ENCODE measurements around the gene CCDC9B.

DNA sequence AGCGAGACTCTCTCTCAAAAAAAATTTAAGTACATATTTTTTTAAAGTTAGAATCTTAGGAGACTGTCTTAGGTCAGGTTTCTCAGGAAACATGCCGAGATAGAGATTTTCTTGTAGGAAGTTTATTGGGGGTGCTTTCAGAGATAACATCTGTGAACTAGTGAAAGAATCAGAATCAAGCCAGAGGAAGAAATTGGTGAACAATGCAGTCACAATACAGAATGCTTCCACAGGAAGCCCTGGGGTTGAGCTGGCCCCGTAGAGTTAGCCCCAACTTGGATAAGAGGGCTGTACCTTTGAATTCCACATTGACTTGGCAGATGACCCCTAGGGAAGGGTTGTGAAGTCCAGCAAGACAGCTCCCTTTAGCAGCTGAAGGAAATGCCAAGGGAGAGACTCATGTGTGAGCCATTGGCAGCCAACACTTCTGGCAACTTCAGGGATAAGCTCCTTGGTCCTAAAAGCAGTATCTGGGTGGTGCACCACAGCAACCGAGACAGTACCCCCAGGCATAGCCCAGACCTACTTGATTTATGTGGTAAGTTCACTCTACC is 25.9 kb downstream of the CCDC9B start:
- no peak for TF ChIP-seq EZH2 (IDR thresholded peaks at IDR 0.05; ENCODE audit: low read length, missing control alignments)
- TF ChIP-seq, protein P1, sequence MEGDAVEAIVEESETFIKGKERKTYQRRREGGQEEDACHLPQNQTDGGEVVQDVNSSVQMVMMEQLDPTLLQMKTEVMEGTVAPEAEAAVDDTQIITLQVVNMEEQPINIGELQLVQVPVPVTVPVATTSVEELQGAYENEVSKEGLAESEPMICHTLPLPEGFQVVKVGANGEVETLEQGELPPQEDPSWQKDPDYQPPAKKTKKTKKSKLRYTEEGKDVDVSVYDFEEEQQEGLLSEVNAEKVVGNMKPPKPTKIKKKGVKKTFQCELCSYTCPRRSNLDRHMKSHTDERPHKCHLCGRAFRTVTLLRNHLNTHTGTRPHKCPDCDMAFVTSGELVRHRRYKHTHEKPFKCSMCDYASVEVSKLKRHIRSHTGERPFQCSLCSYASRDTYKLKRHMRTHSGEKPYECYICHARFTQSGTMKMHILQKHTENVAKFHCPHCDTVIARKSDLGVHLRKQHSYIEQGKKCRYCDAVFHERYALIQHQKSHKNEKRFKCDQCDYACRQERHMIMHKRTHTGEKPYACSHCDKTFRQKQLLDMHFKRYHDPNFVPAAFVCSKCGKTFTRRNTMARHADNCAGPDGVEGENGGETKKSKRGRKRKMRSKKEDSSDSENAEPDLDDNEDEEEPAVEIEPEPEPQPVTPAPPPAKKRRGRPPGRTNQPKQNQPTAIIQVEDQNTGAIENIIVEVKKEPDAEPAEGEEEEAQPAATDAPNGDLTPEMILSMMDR (conservative IDR thresholded peaks at IDR 0.05 in 1 of 2, IDR thresholded peaks at IDR 0.05 in 1 of 2; ENCODE audit: low read depth in 1 of 2, low read length in 2 of 2), result no peak
